C4-2B (cell line): Measurements from ENCODE around the gene LIMCH1.

ENCODE experiments used
- H3K27ac ChIP-seq: fragments of 450-650 bp; 2 replicates; pipeline ENCODE4 v1.5.1; 2017
- CTCF ChIP-seq: fragments of 450-650 bp; conservative IDR thresholded peaks from 2 replicates; pipeline ENCODE4 v1.5.1; 2017; ENCODE audit warnings: mild to moderate bottlenecking
- ZFX ChIP-seq: fragments of 450-650 bp; IDR thresholded peaks from 2 replicates; pipeline ENCODE4 v1.6.1; 2017

The LIMCH1 gene

GRCh38 chr4:41668024-41668423 lies 130.1 kb downstream of the LIMCH1 start:
- no peak overlapping the region for H3K27ac ChIP-seq
- TF ChIP-seq ZFX (no peak), CTCF (no peak)

- TF ChIP-seq ZFX (no peak), CTCF (no peak)
- H3K27ac ChIP-seq = peak overlapping the region; percentile 32; the same call in 1 of the 2 replicates
Observed at GRCh38 chr4:41670530-41670929, 132.6 kb downstream of the LIMCH1 start.

- peak overlapping the region; percentile 32; the same call in 1 of the 2 replicates for H3K27ac ChIP-seq
- TF ChIP-seq CTCF = no peak
- no peak for TF ChIP-seq ZFX
Observed at GRCh38 chr4:41670982-41671381, 133.0 kb downstream of the LIMCH1 start.

- H3K27ac ChIP-seq = no peak overlapping the region
- TF ChIP-seq ZFX = no peak
- TF ChIP-seq CTCF = no peak
Observed at GRCh38 chr4:41678086-41678816, 140.3 kb downstream of the LIMCH1 start.

GRCh38 chr4:41678951-41679350 lies 141.0 kb downstream of the LIMCH1 start:
- H3K27ac ChIP-seq = no peak overlapping the region
- TF ChIP-seq CTCF (no peak), ZFX (no peak)

GRCh38 chr4:41679991-41680390 lies 142.0 kb downstream of the LIMCH1 start:
- no peak for TF ChIP-seq CTCF
- no peak overlapping the region for H3K27ac ChIP-seq

GRCh38 chr4:41681054-41681453 lies 143.1 kb downstream of the LIMCH1 start:
- no peak for TF ChIP-seq CTCF
- no peak for TF ChIP-seq ZFX

More at GRCh38 chr4:41681054-41681453, 143.1 kb downstream of the LIMCH1 start:
- no peak overlapping the region for H3K27ac ChIP-seq
